ENCODE data around the gene PLG.

GRCh38 chr6:160756871-160757270 is 54.8 kb downstream of the PLG start:
- no peak for TF ChIP-seq CTCF (IDR thresholded peaks at IDR 0.05)
- TF ChIP-seq POLR2A (IDR thresholded peaks at IDR 0.05) = no peak
